Prostate gland (tissue), 2 donors: Measurements from ENCODE around the gene AGO4. TPM values are rescaled to one million over a fixed set of nuclear protein-coding genes. Genes with fewer than 3 reads are reported as not detected.
A peak's percentile ranks its signal among the peaks of the same experiment; 100 is the strongest.
"Not testable (repeated sequence)": the region's sequence is repeated elsewhere in the genome, so short reads cannot be mapped to it uniquely, and the experiment has no call there.

ENCODE experiments used
- DNase-seq: peaks from one replicate; pipeline ENCODE4 v3.0.0-alpha.2; 2019; ENCODE audit warnings: low spot score
- H3K27ac ChIP-seq, 2 donors: fragments of 200-600 bp; sonication (generic); 2 replicates each; pipeline ENCODE4 v1.5.1; 2017 to 2019
- H3K27me3 ChIP-seq: fragments of 200-600 bp; sonication (generic); replicated peaks from 2 replicates; pipeline ENCODE4 v1.5.1; 2019; ENCODE audit not compliant: insufficient read depth
- H3K36me3 ChIP-seq, 2 donors: fragments of 200-600 bp; sonication (generic); 1 replicate in 1 of 2; 2 replicates in 1 of 2; pipeline versions ENCODE4 v1.5.1 to v1.8.1; 2017 to 2019
- H3K4me1 ChIP-seq: fragments of 200-600 bp; sonication (generic); replicated peaks from 2 replicates; pipeline ENCODE4 v1.5.1; 2019
- H3K4me3 ChIP-seq, 2 donors: fragments of 200-600 bp; sonication (generic); 2 replicates each; pipeline ENCODE4 v1.5.1; 2017 to 2019
- H3K9me3 ChIP-seq: fragments of 200-600 bp; sonication (generic); 2 replicates; pipeline ENCODE4 v1.5.1; 2017
- CTCF ChIP-seq, 4 experiments: fragments of 200-600 bp in 2 of 4; fragments of 450-650 bp in 2 of 4; sonication (generic) in 2 of 4; IDR thresholded peaks; 1 replicate in 3 of 4; 2 replicates in 1 of 4; pipeline ENCODE4 v1.5.1; 2016 to 2019; ENCODE audit warnings: antibody characterized with exemption in 4 of 4, mild to moderate bottlenecking in 2 of 4, moderate library complexity in 2 of 4
- POLR2A ChIP-seq: fragments of 450-650 bp; IDR thresholded peaks from one replicate; pipeline ENCODE4 v1.6.1; 2016; ENCODE audit warnings: antibody characterized with exemption, mild to moderate bottlenecking
- POLR2AphosphoS5 ChIP-seq: sonication (generic); formaldehyde crosslinking; IDR thresholded peaks from one replicate; pipeline ENCODE4 v1.6.1; 2017; ENCODE audit warnings: antibody characterized with exemption
- WGBS: methylation state at CpG from one replicate; pipeline ENCODE4 v1.1.5; 2018; 5-methylcytosine and 5-hydroxymethylcytosine counted together
- intact Hi-C: fragments of 100-400 bp; cut with DNase I; formaldehyde crosslinking; loops from one replicate; pipeline ENCODE4 v1.14.2; 2022
- total RNA-seq, 2 donors: library from RNA; depleted of rRNA; stranded (reverse); fragments of >200 nt; gene quantifications; one replicate each; pipeline ENCODE4 v1.1.0, GENCODE V29; 2016

The AGO4 gene
- total RNA-seq, 2 donors from 2014 or later: 11.7 to 15.2 TPM

- no peak for DNase-seq
- intact Hi-C loops: no loop called here
- H3K9me3 ChIP-seq: no peaks in the 10 kb centered on the region
- peak overlapping the region; percentile 57 to 59 for H3K27ac ChIP-seq
- H3K4me3 ChIP-seq: peak overlapping the region; percentile 57 to 72
- H3K4me1 ChIP-seq: no peaks in the 10 kb centered on the region
- H3K36me3 ChIP-seq: no peaks in the 10 kb centered on the region
- WGBS: 42% methylated on average over 19 of the region's 19 CpGs
- no peaks in the 10 kb centered on the region for H3K27me3 ChIP-seq
- no peak for TF ChIP-seq POLR2A
- no peak for TF ChIP-seq CTCF (IDR thresholded peaks at IDR 0.05)
Observed at GRCh38 chr1:35768350-35769187, 39.2 kb upstream of the AGO4 start.

- TF ChIP-seq POLR2A (peak; percentile 48), CTCF (IDR thresholded peaks at IDR 0.05) (peak in 2 of 4 experiments; percentile 15 to 31), POLR2AphosphoS5 (peak; percentile 31)
- DNase-seq: peak; percentile 60
- H3K4me1 ChIP-seq: no peaks in the 10 kb centered on the region
- peak overlapping the region; percentile 57 to 72 for H3K4me3 ChIP-seq
- H3K27me3 ChIP-seq: no peaks in the 10 kb centered on the region
- under 1% methylated on average over 22 of the region's 58 CpGs for WGBS
- no peaks in the 10 kb centered on the region for H3K9me3 ChIP-seq
- H3K27ac ChIP-seq: peak overlapping the region; percentile 57 to 59
- intact Hi-C loops: no loop called here
- no peaks in the 10 kb centered on the region for H3K36me3 ChIP-seq
Observed at GRCh38 chr1:35769188-35769758, 38.5 kb upstream of the AGO4 start.

- no peaks in the 10 kb centered on the region for H3K36me3 ChIP-seq
- TF ChIP-seq POLR2A (no peak), POLR2AphosphoS5 (no peak), CTCF (IDR thresholded peaks at IDR 0.05) (no peak)
Observed at GRCh38 chr1:35773711-35774110, 34.1 kb upstream of the AGO4 start.

GRCh38 chr1:35776172-35776571 is 31.6 kb upstream of the AGO4 start:
- DNase-seq, H3K36me3 ChIP-seq, H3K4me3 ChIP-seq, H3K27ac ChIP-seq, H3K9me3 ChIP-seq, intact Hi-C loops, H3K27me3 ChIP-seq, H3K4me1 ChIP-seq: not testable (repeated sequence)
- WGBS: 96% methylated on average over 6 of the region's 6 CpGs

More at GRCh38 chr1:35773711-35774110, 34.1 kb upstream of the AGO4 start:
- Histone ChIP-seq H3K4me3 (no peak overlapping the region), H3K4me1 (no peaks in the 10 kb centered on the region), H3K27ac (no peak overlapping the region), H3K27me3 (no peaks in the 10 kb centered on the region), H3K9me3 (no peaks in the 10 kb centered on the region)
- intact Hi-C loops: no loop called here
- no peak for DNase-seq

GRCh38 chr1:35777109-35777508 is 30.7 kb upstream of the AGO4 start:
- Histone ChIP-seq H3K36me3 (no peaks in the 10 kb centered on the region), H3K4me3 (no peak overlapping the region), H3K9me3 (no peaks in the 10 kb centered on the region), H3K27ac (no peak overlapping the region), H3K27me3 (no peaks in the 10 kb centered on the region), H3K4me1 (no peaks in the 10 kb centered on the region)
- no peak for DNase-seq
- 90% methylated on average over 1 of the region's 1 CpG for WGBS
- intact Hi-C loops: no loop called here
- TF ChIP-seq POLR2A (no peak), POLR2AphosphoS5 (no peak)
